Eye (tissue), 1 donor: Measurements from ENCODE around the gene RNPEP.
"Not testable (repeated sequence)": the region's sequence is repeated elsewhere in the genome, so short reads cannot be mapped to it uniquely, and the experiment has no call there.

Source experiments
- DNase-seq: peaks from one replicate; pipeline ENCODE4 v3.0.0-alpha.2; 2015

Gene RNPEP

GRCh38 chr1:201982623-201983379, at the start of gene RNPEP:
Gene RNPEP (plus strand): TSS chr1:201982648. CDS start chr1:201982667, 19 bp downstream.
- peak; percentile 90 for DNase-seq

GRCh38 chr1:201933840-201934430, 48.5 kb upstream of the RNPEP start:
- DNase-seq = no peak

GRCh38 chr1:201937624-201938213, 44.7 kb upstream of the RNPEP start:
- no peak for DNase-seq

GRCh38 chr1:201938440-201939035, 43.9 kb upstream of the RNPEP start:
- no peak for DNase-seq

GRCh38 chr1:201939148-201939547, 43.3 kb upstream of the RNPEP start:
- no peak for DNase-seq

GRCh38 chr1:201939574-201939973, 42.9 kb upstream of the RNPEP start:
- no peak for DNase-seq

- DNase-seq = not testable (repeated sequence)
Measured at GRCh38 chr1:201940316-201940715, 42.1 kb upstream of the RNPEP start.

- peak; percentile 70 for DNase-seq
Measured at GRCh38 chr1:201941420-201942128, 40.9 kb upstream of the RNPEP start.

GRCh38 chr1:201942129-201942495, 40.3 kb upstream of the RNPEP start:
- no peak for DNase-seq

GRCh38 chr1:201944002-201944401, 38.4 kb upstream of the RNPEP start:
- DNase-seq = no peak

GRCh38 chr1:201944639-201945038, 37.8 kb upstream of the RNPEP start:
- no peak for DNase-seq

- DNase-seq = no peak
Measured at GRCh38 chr1:201945157-201945556, 37.3 kb upstream of the RNPEP start.

- no peak for DNase-seq
Measured at GRCh38 chr1:201945863-201946223, 36.6 kb upstream of the RNPEP start.

GRCh38 chr1:201946224-201946908, 36.1 kb upstream of the RNPEP start, which contains the start of gene LMOD1:
Gene LMOD1 (minus strand): TSS chr1:201946548. CDS start chr1:201946340, 208 bp downstream.
- peak; percentile 92 for DNase-seq

GRCh38 chr1:201947697-201948008, 34.8 kb upstream of the RNPEP start:
- DNase-seq = no peak

GRCh38 chr1:201949491-201949890, 33.0 kb upstream of the RNPEP start:
- no peak for DNase-seq

- DNase-seq = no peak
Measured at GRCh38 chr1:201954263-201955008, 28.0 kb upstream of the RNPEP start.

- DNase-seq = peak; percentile 99
Measured at GRCh38 chr1:201955009-201955728, 27.3 kb upstream of the RNPEP start, which contains the start of gene TIMM17A. Gene TIMM17A (plus strand): TSS chr1:201955503. CDS start chr1:201955527, 24 bp downstream.

GRCh38 chr1:201955729-201956143, 26.7 kb upstream of the RNPEP start:
- no peak for DNase-seq

GRCh38 chr1:201958348-201958747, 24.1 kb upstream of the RNPEP start:
- no peak for DNase-seq

GRCh38 chr1:201962382-201962781, 20.1 kb upstream of the RNPEP start:
- DNase-seq = not testable (repeated sequence)
